Ovary (tissue), 3 donors: ENCODE measurements around the gene VASP.

Source experiments
- CTCF ChIP-seq, 3 donors: fragments of 450-650 bp in 2 of 3; fragments of 200-600 bp in 1 of 3; IDR thresholded peaks; one replicate each; pipeline versions ENCODE4 v1.5.1 to v1.8.0; 2016 to 2022; ENCODE audit warnings: antibody characterized with exemption in 3 of 3, mild to moderate bottlenecking in 1 of 3
- EP300 ChIP-seq: sonication (generic); formaldehyde crosslinking; IDR thresholded peaks from one replicate; pipeline ENCODE4 v1.6.1; 2017; ENCODE audit warnings: antibody characterized with exemption
- POLR2A ChIP-seq: fragments of 450-650 bp; IDR thresholded peaks from one replicate; pipeline ENCODE4 v1.6.1; 2017; ENCODE audit warnings: antibody characterized with exemption, mild to moderate bottlenecking, moderate library complexity
- donor health status: DM: no; HTN: no; CAD: no.

- TF ChIP-seq EP300: no peak
- no peak for TF ChIP-seq CTCF (IDR thresholded peaks at IDR 0.05)
- no peak for TF ChIP-seq POLR2A
Observed at GRCh38 chr19:45460807-45461347, 46.4 kb upstream of the VASP start.
